Measurements from ENCODE around the gene PCED1B. TPM values are rescaled to one million over a fixed set of nuclear protein-coding genes. Genes with fewer than 3 reads are reported as not detected.

Gene PCED1B
- total and polyA plus RNA-seq, 5 donors, result 1.3 to 2.3 (median 1.3) TPM

DNA sequence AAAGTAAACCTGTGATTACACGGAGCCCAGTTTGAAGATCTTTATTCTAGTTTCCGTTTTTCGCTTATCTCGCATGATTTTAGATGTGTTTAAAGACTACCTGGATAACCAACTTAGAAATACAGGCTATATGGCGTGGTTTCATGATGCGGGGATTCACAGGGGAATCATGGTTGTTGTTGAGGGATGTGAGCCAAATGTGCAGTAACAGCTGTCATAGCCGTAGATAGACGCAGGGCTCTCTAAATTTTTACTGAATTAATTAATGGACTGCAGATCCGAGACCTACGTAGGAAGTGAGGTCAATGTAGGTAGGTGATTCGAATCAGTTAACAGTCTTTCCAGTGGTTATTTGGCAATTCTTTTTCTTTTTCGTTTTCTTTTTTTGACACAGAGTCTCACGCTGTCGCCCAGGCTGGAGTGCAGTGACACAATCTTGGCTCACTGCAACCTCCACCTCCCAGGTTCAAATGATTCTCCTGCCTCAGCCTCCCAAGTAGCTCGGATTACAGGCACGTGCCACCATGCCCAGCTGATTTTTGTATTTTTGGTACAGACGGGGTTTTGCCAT, 145.2 kb downstream of the PCED1B start:
- Histone ChIP-seq H3K4me3 (ENCODE audit: low read length) (no peak overlapping the region), H3K9me3 (ENCODE audit: control insufficient read depth, low read length) (no peaks in the 10 kb centered on the region), H3K27ac (ENCODE audit: low read length) (no peak overlapping the region), H3K27me3 (ENCODE audit: control insufficient read depth, insufficient read depth) (no peaks in the 10 kb centered on the region), H3K4me1 (ENCODE audit: control insufficient read depth, insufficient read depth, low read length) (peaks cover 3% of the 10 kb centered on the region)
- 82% methylated on average over 17 of the region's 17 CpGs for WGBS
- DNase-seq (no peak), ATAC-seq (peak in 1 of 2 donors; percentile 20)
- intact Hi-C loops (cut with DNase I), result no loop called here

DNA sequence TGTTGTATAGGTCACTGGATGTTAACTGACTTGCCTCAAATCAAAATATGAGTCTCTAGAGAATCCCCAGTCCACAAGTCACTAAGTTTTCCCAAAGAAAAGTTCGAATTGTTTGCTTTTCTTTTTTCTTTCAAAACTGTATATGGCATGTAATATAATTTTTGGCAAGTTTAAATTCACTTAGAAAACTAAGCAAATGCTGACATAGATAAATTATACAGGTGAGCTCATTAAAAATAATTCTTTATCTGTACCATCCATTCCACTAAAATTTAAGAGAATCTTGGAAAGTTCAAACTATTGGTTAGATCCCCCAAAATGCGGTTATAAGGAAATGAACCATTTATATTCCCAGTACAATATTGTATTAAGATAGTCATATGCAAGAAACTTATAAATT, 145.9 kb downstream of the PCED1B start:
- Histone ChIP-seq H3K9me3 (ENCODE audit: control insufficient read depth, low read length) (no peaks in the 10 kb centered on the region), H3K4me1 (ENCODE audit: control insufficient read depth, insufficient read depth, low read length) (peaks cover 3% of the 10 kb centered on the region), H3K4me3 (ENCODE audit: low read length) (no peak overlapping the region), H3K27me3 (ENCODE audit: control insufficient read depth, insufficient read depth) (no peaks in the 10 kb centered on the region), H3K27ac (ENCODE audit: low read length) (no peak overlapping the region)
- ATAC-seq (no peak), DNase-seq (no peak)
- intact Hi-C loops (cut with DNase I), result no loop called here
- 88% methylated on average over 2 of the region's 2 CpGs for WGBS

- 95% methylated on average over 10 of the region's 10 CpGs for WGBS
- no peaks in the 10 kb centered on the region for H3K27me3 ChIP-seq (ENCODE audit: control insufficient read depth, insufficient read depth)
- intact Hi-C loops (cut with DNase I), result no loop called here
These were observed 146.8 kb downstream of the PCED1B start for GRCh38 chr12:47226199-47226598.

GRCh38 chr12:47228802-47229201, 149.4 kb downstream of the PCED1B start:
- WGBS, result over 99% methylated on average over 4 of the region's 4 CpGs

More at GRCh38 chr12:47226199-47226598, 146.8 kb downstream of the PCED1B start:
- H3K27ac ChIP-seq (ENCODE audit: low read length), result no peak overlapping the region
- H3K9me3 ChIP-seq (ENCODE audit: control insufficient read depth, low read length), result no peaks in the 10 kb centered on the region
- peaks cover 3% of the 10 kb centered on the region for H3K4me1 ChIP-seq (ENCODE audit: control insufficient read depth, insufficient read depth, low read length)
- DNase-seq (no peak), ATAC-seq (no peak)
- H3K4me3 ChIP-seq (ENCODE audit: low read length), result no peak overlapping the region

GRCh38 chr12:47231456-47231855, 152.0 kb downstream of the PCED1B start:
- no peaks in the 10 kb centered on the region for H3K27me3 ChIP-seq (ENCODE audit: control insufficient read depth, insufficient read depth)
- ATAC-seq (no peak), DNase-seq (no peak)
- 47% methylated on average over 7 of the region's 7 CpGs for WGBS
- no peak overlapping the region for H3K27ac ChIP-seq (ENCODE audit: low read length)
- peaks cover 3% of the 10 kb centered on the region for H3K4me1 ChIP-seq (ENCODE audit: control insufficient read depth, insufficient read depth, low read length)
- no peak overlapping the region for H3K4me3 ChIP-seq (ENCODE audit: low read length)
- intact Hi-C loops (cut with DNase I), result no loop called here
- H3K9me3 ChIP-seq (ENCODE audit: control insufficient read depth, low read length), result no peaks in the 10 kb centered on the region

More at GRCh38 chr12:47228802-47229201, 149.4 kb downstream of the PCED1B start:
- no peaks in the 10 kb centered on the region for H3K9me3 ChIP-seq (ENCODE audit: control insufficient read depth, low read length)
- DNase-seq (no peak), ATAC-seq (no peak)
- H3K4me1 ChIP-seq (ENCODE audit: control insufficient read depth, insufficient read depth, low read length), result no peaks in the 10 kb centered on the region
- intact Hi-C loops (cut with DNase I), result no loop called here
- no peak overlapping the region for H3K4me3 ChIP-seq (ENCODE audit: low read length)
- H3K27me3 ChIP-seq (ENCODE audit: control insufficient read depth, insufficient read depth), result no peaks in the 10 kb centered on the region
- H3K27ac ChIP-seq (ENCODE audit: low read length), result no peak overlapping the region

DNA sequence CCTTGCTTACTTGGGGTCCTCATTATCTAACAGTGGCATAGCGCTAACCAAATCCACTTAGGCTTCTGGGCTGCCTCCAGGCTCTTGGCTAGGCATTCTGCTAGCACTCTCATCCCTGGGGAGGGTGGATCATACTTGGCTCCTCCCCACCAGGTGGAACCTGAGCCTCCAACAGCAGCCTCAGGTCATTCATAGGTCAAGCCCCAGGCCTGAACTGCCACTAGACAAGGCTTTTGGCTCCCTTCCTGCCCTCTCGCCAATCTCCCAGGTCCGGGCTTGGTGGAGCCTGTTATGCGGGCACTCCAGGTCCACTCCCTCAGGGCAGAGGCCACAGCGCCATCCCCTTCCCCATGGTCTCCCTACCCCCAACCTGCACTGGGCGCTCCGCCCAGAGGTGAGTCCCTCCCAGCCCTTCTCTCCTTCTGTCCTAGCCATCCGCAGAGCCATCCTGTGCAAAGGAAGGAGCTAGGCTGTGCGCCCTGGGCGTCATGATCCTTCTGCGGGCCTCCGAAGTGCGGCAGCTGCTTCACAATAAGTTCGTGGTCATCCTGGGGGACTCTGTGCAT, 155.2 kb downstream of the PCED1B start:
- no peaks in the 10 kb centered on the region for H3K9me3 ChIP-seq (ENCODE audit: control insufficient read depth, low read length)
- no peaks in the 10 kb centered on the region for H3K27me3 ChIP-seq (ENCODE audit: control insufficient read depth, insufficient read depth)
- peak in 1 of 2 donors; percentile 11 for ATAC-seq
- WGBS, result 97% methylated on average over 14 of the region's 14 CpGs
- peak in 1 of 3 donors; percentile 56 for DNase-seq
- H3K4me3 ChIP-seq (ENCODE audit: low read length), result no peak overlapping the region
- no peak overlapping the region for H3K27ac ChIP-seq (ENCODE audit: low read length)
- intact Hi-C loops (cut with DNase I), result no loop called here
- H3K4me1 ChIP-seq (ENCODE audit: control insufficient read depth, insufficient read depth, low read length), result peaks cover 3% of the 10 kb centered on the region

DNA sequence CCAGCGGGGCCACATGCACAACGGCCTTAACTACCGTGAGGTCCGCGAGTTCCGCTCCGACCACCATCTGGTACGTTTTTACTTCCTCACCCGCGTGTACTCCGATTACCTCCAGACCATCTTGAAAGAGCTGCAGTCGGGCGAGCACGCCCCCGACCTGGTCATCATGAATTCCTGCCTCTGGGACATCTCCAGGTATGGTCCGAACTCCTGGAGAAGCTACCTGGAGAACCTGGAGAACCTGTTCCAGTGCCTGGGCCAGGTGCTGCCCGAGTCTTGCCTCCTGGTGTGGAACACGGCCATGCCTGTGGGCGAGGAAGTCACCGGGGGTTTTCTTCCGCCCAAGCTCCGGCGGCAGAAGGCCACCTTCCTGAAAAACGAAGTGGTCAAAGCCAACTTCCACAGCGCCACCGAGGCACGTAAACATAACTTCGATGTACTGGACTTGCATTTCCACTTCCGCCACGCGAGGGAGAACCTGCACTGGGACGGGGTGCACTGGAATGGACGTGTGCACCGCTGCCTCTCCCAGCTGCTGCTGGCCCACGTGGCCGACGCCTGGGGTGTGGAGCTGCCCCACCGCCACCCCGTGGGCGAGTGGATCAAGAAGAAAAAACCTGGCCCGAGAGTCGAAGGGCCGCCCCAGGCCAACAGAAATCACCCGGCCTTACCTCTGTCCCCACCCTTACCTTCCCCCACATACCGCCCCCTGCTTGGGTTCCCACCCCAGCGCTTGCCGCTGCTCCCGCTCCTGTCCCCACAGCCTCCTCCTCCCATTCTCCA, 156.0 kb downstream of the PCED1B start:
- intact Hi-C loops (cut with DNase I), result no loop called here
- no peaks in the 10 kb centered on the region for H3K27me3 ChIP-seq (ENCODE audit: control insufficient read depth, insufficient read depth)
- H3K4me3 ChIP-seq (ENCODE audit: low read length), result no peak overlapping the region
- no peak overlapping the region for H3K27ac ChIP-seq (ENCODE audit: low read length)
- DNase-seq (peak in 2 of 3 donors; percentile 49 to 50), ATAC-seq (no peak)
- WGBS, result 98% methylated on average over 48 of the region's 48 CpGs
- peaks cover 3% of the 10 kb centered on the region for H3K4me1 ChIP-seq (ENCODE audit: control insufficient read depth, insufficient read depth, low read length)
- H3K9me3 ChIP-seq (ENCODE audit: control insufficient read depth, low read length), result no peaks in the 10 kb centered on the region

- 82% methylated on average over 13 of the region's 13 CpGs for WGBS
- DNase-seq (no peak), ATAC-seq (peak; percentile 66 to 83)
- Histone ChIP-seq H3K4me3 (ENCODE audit: low read length) (no peak overlapping the region), H3K9me3 (ENCODE audit: control insufficient read depth, low read length) (no peaks in the 10 kb centered on the region), H3K4me1 (ENCODE audit: control insufficient read depth, insufficient read depth, low read length) (peaks cover 3% of the 10 kb centered on the region), H3K27ac (ENCODE audit: low read length) (no peak overlapping the region), H3K27me3 (ENCODE audit: control insufficient read depth, insufficient read depth) (no peaks in the 10 kb centered on the region)
- intact Hi-C loops (cut with DNase I), result no loop called here
These were observed 156.8 kb downstream of the PCED1B start for GRCh38 chr12:47236109-47236714.

DNA sequence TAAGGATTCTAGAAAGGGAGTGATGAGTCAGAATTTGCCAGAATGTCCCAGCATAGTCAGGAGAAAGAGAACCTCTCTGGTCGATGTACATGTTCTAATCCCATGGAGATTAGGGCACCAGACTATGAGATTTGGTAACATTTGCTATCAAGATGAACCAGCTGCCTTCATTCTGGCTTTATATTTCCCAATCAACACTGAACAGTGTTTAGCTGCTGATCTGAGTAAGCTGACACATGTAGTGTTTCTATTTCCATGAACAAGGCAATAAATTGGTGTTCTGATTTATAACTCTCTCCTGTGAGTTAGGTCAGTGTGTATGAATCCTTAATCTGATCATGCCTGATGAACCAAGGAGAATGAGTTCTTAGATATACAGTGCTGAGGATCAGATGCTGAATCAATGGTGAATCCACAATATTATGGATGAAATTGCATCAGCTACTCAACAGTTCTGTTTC, 158.4 kb downstream of the PCED1B start:
- DNase-seq (no peak), ATAC-seq (peak; percentile 37 to 38)
- intact Hi-C loops (cut with DNase I), result no loop called here
- no peaks in the 10 kb centered on the region for H3K27me3 ChIP-seq (ENCODE audit: control insufficient read depth, insufficient read depth)
- WGBS, result 53% methylated on average over 1 of the region's 1 CpG
- no peak overlapping the region for H3K4me3 ChIP-seq (ENCODE audit: low read length)
- no peak overlapping the region for H3K27ac ChIP-seq (ENCODE audit: low read length)
- H3K9me3 ChIP-seq (ENCODE audit: control insufficient read depth, low read length), result no peaks in the 10 kb centered on the region
- H3K4me1 ChIP-seq (ENCODE audit: control insufficient read depth, insufficient read depth, low read length), result peaks cover 3% of the 10 kb centered on the region

DNA sequence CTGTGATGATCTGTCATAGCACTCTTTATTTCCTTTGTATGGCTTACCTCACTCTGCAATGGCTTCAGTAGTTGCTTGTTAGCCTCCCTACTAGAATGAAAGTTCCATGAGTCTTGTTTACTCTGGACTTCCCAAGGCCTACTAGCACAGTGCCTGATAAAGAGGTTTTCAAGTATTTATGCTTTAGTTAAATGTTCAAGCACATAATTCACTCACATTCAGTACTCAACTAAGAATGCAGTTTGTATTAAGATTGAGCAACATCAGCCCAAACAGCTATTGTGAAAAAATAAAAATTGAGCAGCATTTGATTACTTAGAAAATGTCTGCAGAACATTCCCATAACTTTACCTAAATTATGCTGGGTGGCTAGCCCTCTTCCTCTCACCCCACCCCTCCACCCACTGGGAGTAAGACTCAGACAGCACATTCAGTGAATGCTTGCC, 159.3 kb downstream of the PCED1B start:
- H3K27ac ChIP-seq (ENCODE audit: low read length), result no peak overlapping the region
- intact Hi-C loops (cut with DNase I), result no loop called here
- ATAC-seq, result peak; percentile 33 to 37

GRCh38 chr12:47242426-47242825, 163.0 kb downstream of the PCED1B start:
- intact Hi-C loops (cut with DNase I), result no loop called here
- 92% methylated on average over 2 of the region's 2 CpGs for WGBS
- ATAC-seq, result no peak

More for the DNA sequence above, 159.3 kb downstream of the PCED1B start:
- no peaks in the 10 kb centered on the region for H3K27me3 ChIP-seq (ENCODE audit: control insufficient read depth, insufficient read depth)
- H3K4me1 ChIP-seq (ENCODE audit: control insufficient read depth, insufficient read depth, low read length), result peaks cover 3% of the 10 kb centered on the region
- no peaks in the 10 kb centered on the region for H3K9me3 ChIP-seq (ENCODE audit: control insufficient read depth, low read length)
- H3K4me3 ChIP-seq (ENCODE audit: low read length), result no peak overlapping the region
- no peak for DNase-seq

More at GRCh38 chr12:47242426-47242825, 163.0 kb downstream of the PCED1B start:
- Histone ChIP-seq H3K4me3 (ENCODE audit: low read length) (no peak overlapping the region), H3K27ac (ENCODE audit: low read length) (no peak overlapping the region), H3K4me1 (ENCODE audit: control insufficient read depth, insufficient read depth, low read length) (no peaks in the 10 kb centered on the region), H3K9me3 (ENCODE audit: control insufficient read depth, low read length) (no peaks in the 10 kb centered on the region), H3K27me3 (ENCODE audit: control insufficient read depth, insufficient read depth) (no peaks in the 10 kb centered on the region)
- DNase-seq, result no peak

Data from right cardiac atrium (tissue), 5 donors.